Activated naive CD4-positive, alpha-beta T cell (primary cell): ENCODE data around the gene FKBP9.
"Not testable (repeated sequence)": the region's sequence is repeated elsewhere in the genome, so short reads cannot be mapped to it uniquely, and the experiment has no call there.

Source experiments
- DNase-seq, 4 experiments: peaks; one replicate each; lab custom pipeline; 2025; lab: John Stamatoyannopoulos, UW

FKBP9 gene

GRCh38 chr7:32952876-32953275, 4.4 kb upstream of the FKBP9 start:
- no peak for DNase-seq

GRCh38 chr7:32958046-32959025, 1.1 kb downstream of the FKBP9 start:
- no peak for DNase-seq

GRCh38 chr7:32963880-32964301, 6.7 kb downstream of the FKBP9 start:
- DNase-seq = not testable (repeated sequence)

DNA sequence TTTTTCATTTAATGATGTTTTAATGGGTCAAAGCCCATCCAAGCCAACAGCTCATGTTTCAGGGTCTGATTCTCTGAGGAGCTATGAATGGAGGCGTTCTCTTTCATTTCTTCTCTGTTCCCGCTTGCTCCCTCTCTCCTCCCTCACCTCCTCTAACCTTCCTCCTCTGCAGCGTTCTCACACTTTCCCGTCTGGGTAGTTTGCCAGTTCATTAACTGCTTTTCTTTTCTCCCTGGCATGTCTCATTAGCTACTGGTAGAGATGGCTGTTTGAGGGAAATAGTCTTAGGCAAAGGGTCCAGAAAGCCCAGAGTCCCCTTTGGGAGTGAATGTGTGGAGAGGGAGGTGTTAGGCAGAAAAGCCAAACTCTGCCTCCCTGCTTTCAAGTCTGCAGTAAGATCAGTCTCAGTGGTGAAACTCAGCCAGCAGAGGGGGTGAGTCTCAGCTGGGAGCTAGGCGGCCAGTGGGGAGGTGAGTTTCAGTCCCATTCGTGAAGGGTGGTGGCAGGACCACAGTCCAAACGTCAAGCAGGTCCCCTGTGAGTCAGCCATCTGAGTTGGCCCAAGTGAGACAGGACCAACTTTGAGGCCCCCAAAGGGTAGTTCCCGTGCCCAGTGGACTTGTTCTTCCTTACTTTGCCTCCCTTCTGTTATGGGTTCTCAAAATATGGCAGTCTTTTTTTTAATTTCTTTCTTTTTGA, 7.4 kb downstream of the FKBP9 start:
- not testable (repeated sequence) for DNase-seq

GRCh38 chr7:32966489-32967267, 9.4 kb downstream of the FKBP9 start:
- DNase-seq = not testable (repeated sequence)

DNA sequence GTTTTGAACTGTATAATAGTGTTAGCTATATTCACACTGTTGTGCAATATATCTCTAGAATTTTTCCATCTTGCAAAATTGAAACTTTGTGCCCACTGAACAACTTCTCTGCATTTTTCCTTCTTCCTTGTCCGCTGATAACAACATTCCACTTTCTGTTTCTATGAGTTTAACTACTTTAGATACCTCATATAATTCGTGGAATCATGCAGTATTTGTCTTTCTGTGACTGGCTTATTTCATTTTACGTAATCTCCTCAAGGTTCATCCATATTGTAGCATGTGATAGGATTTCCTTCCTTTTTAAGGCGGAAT, 10.0 kb downstream of the FKBP9 start:
- not testable (repeated sequence) for DNase-seq

- not testable (repeated sequence) for DNase-seq
Observed at GRCh38 chr7:32971967-32972366, 14.7 kb downstream of the FKBP9 start.

- DNase-seq = not testable (repeated sequence)
Observed at GRCh38 chr7:32977159-32977558, 19.9 kb downstream of the FKBP9 start.

- not testable (repeated sequence) for DNase-seq
Observed at GRCh38 chr7:32979246-32979645, 22.0 kb downstream of the FKBP9 start.

DNA sequence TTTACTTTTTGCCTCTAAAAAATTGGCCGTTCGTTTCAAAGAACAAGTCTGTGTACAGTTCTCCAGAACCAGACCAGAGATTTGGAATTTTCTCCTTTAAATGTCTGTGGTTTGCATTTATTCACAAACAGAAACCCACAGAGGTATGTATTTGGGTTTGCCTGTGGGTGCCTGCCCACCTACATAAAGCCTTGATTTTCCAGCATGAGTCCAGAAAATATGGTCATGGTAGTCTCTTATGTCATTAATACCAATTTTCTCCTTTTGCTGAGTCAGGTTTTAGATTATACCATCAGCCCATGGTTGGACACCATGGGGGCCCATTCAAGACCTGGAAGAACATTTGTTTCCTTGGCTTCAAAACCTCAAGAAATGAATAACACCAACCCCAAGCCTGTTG, 22.7 kb downstream of the FKBP9 start:
- not testable (repeated sequence) for DNase-seq

- DNase-seq = not testable (repeated sequence)
Observed at GRCh38 chr7:32988148-32988547, 30.9 kb downstream of the FKBP9 start.

GRCh38 chr7:32991068-32991585, 33.9 kb downstream of the FKBP9 start:
- DNase-seq = not testable (repeated sequence)

DNA sequence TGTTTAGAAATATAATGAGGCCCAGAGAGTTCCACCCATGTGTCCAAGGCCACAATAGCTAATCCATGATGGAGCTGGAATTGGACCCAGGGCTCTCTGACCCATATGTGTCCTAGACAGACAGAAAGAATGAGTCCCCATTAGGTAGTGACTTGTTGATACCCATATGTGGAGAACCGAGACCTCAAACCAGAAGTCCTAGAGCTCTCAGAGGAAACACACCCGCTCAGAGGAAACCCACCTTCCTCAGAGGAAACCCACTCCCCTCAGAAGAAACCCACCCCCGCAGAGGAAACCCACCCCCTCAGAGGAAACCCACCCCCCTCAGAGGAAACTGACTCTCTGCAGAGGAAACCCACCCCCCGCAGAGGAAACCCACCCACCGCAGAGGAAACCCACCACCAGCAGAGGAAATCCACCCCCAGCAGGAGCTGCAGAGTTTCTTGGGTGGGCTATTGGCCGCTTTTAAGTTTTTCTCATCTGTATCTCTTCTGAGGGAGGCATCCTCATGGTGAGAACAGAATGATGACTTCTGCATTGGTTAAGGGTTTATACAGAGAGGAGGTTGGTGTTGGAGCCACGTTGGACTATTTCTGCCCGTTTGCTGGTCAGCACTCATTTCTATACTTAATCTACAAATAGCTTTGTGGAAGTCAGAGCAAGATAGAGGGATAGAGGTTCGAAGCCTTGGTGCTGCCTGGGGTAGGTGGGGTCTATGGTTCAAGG, 34.9 kb downstream of the FKBP9 start:
- not testable (repeated sequence) for DNase-seq

GRCh38 chr7:32992750-32993149, 35.5 kb downstream of the FKBP9 start:
- not testable (repeated sequence) for DNase-seq

- not testable (repeated sequence) for DNase-seq
Observed at GRCh38 chr7:32997956-32998355, 40.7 kb downstream of the FKBP9 start.

GRCh38 chr7:32998361-32999171, 41.3 kb downstream of the FKBP9 start:
- DNase-seq = not testable (repeated sequence)

GRCh38 chr7:32999380-32999779, 42.1 kb downstream of the FKBP9 start:
- not testable (repeated sequence) for DNase-seq

DNA sequence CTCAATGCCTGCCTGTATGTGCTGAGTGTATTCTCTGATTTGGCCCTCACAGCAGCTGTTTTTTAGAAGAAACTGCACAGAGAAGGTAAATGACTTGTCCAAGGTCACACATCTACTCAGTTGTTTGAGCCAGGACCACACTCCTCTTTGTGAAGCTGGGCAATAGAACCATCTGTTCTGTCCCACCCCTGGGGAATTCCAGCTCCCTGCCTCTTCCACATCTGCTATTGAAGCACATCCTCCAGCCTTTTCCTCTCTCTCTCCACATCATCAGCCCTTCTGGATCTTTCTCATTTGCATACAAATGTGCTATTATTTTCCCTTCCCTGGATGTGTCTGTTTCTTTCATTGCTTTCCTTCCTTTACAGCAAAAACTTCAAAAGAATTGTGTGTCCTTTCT, 45.9 kb downstream of the FKBP9 start:
- DNase-seq = not testable (repeated sequence)

DNA sequence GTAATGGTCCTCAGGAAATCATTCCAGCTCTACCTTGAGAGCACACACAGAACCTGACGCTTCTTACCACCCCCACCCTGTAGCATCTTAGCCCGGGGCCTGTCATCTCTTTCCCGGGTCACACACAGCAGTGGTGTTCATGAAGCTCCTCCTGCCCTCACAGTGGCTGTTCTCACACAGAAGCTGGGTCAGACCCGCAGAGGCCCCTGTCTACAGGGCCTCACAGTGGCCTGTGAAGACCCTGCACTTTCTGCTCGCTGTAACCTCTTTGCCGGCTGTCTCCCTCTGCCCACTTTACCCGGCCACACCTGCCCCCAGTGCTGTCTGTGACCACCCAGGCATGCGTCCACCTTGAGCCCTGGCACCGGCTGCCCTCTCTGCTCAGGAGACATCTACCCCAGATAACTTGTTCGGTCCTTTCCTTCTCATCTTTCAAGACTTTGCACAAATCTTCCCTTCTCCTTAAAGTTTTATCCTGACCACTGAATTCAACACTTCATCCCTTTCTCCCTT, 46.9 kb downstream of the FKBP9 start:
- DNase-seq = not testable (repeated sequence)

DNA sequence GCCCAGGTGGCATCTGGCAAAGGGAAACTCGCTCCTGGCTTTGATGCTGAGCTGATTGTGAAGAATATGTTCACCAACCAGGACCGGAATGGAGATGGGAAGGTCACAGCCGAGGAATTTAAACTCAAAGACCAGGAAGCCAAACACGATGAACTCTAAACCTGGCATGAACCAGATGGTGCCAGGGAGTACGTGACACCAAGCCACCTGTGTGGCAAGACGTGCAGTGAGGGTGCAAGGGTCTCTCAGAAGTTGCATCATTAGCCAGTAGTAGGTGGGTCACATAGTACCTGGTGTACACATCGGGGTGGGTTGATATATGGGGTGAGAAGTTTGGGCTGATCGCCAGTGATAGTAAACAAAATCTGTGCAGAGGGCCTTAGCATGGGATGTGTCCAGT, 48.0 kb downstream of the FKBP9 start:
- not testable (repeated sequence) for DNase-seq
